Nephron progenitor cell (in vitro differentiated cells): ENCODE results near the gene MAGI1.

Experiments
- DNase-seq: peaks from one replicate; pipeline ENCODE4 v3.0.0; 2021
- H3K27ac Mint-ChIP-seq: 2 replicates; pipeline ENCODE4 v1.8.0; 2021; ENCODE audit warnings: mild to moderate bottlenecking, moderate library complexity, mixed read lengths
- H3K27me3 Mint-ChIP-seq: 2 replicates; pipeline ENCODE4 v1.8.0; 2021; ENCODE audit warnings: mild to moderate bottlenecking, low read depth, mixed read lengths; ENCODE audit not compliant: poor library complexity
- H3K36me3 Mint-ChIP-seq: 2 replicates; pipeline ENCODE4 v1.8.0; 2021; ENCODE audit warnings: low read depth, mixed read lengths
- H3K4me1 Mint-ChIP-seq: 2 replicates; pipeline ENCODE4 v1.8.0; 2021; ENCODE audit warnings: mixed read lengths
- H3K4me3 Mint-ChIP-seq: 2 replicates; pipeline ENCODE4 v1.8.0; 2021; ENCODE audit warnings: mild to moderate bottlenecking, moderate library complexity, mixed read lengths
- H3K9me3 Mint-ChIP-seq: 2 replicates; pipeline ENCODE4 v1.8.0; 2021; ENCODE audit warnings: mild to moderate bottlenecking, moderate library complexity, mixed read lengths
- CTCF ChIP-seq: fragments of 200-600 bp; sonication (generic); IDR thresholded peaks from 2 replicates; pipeline ENCODE4 v1.5.0; 2021; ENCODE audit warnings: antibody characterized with exemption

MAGI1 gene

GRCh38 chr3:65988411-65989180, 50.1 kb downstream of the MAGI1 start:
- no peak overlapping the region for H3K4me3 Mint-ChIP-seq
- H3K9me3 Mint-ChIP-seq: no peaks in the 10 kb centered on the region
- TF ChIP-seq CTCF: no peak
- peaks cover 5% of the 10 kb centered on the region for H3K4me1 Mint-ChIP-seq
- peak overlapping the region; percentile 35 for H3K27ac Mint-ChIP-seq
- peaks cover 8% of the 10 kb centered on the region for H3K27me3 Mint-ChIP-seq
- no peak for DNase-seq
- H3K36me3 Mint-ChIP-seq: peaks cover 4% of the 10 kb centered on the region

GRCh38 chr3:65986285-65986684, 52.4 kb downstream of the MAGI1 start:
- Mint-ChIP-seq H3K36me3 (peaks cover under 1% of the 10 kb centered on the region), H3K27me3 (peaks cover 3% of the 10 kb centered on the region), H3K4me3 (no peak overlapping the region), H3K27ac (no peak overlapping the region), H3K9me3 (no peaks in the 10 kb centered on the region), H3K4me1 (peaks cover 5% of the 10 kb centered on the region)
- DNase-seq: no peak
- no peak for TF ChIP-seq CTCF

GRCh38 chr3:65984975-65985374, 53.7 kb downstream of the MAGI1 start:
- H3K27ac Mint-ChIP-seq: no peak overlapping the region
- no peak overlapping the region for H3K4me3 Mint-ChIP-seq
- H3K27me3 Mint-ChIP-seq: peaks cover 3% of the 10 kb centered on the region
- no peak for DNase-seq
- H3K4me1 Mint-ChIP-seq: peaks cover 3% of the 10 kb centered on the region
- no peaks in the 10 kb centered on the region for H3K9me3 Mint-ChIP-seq
- H3K36me3 Mint-ChIP-seq: no peaks in the 10 kb centered on the region
- TF ChIP-seq CTCF: no peak

DNA sequence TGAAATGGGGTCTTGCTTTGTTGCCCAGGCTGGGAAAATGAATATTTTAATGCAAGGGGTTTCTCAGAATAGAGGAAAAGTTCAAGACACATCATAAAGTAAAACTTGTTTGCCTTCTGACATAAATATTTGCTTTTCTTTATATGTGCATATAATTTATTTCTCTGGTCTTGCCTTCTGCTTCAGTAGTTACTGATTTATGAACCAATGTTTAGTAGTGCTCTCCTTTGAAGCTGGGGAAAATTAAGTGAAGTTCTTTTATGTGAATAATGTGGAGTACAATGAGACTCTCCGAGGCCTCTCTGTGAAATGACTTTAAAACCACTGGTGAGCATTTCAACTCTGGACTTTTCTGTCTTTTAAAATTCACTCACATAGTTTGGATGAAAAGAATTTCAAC, 55.6 kb downstream of the MAGI1 start:
- no peak for TF ChIP-seq CTCF
- Mint-ChIP-seq H3K27ac (no peak overlapping the region), H3K36me3 (no peaks in the 10 kb centered on the region), H3K9me3 (no peaks in the 10 kb centered on the region), H3K4me3 (no peak overlapping the region), H3K4me1 (peaks cover 9% of the 10 kb centered on the region), H3K27me3 (peaks cover 3% of the 10 kb centered on the region)
- no peak for DNase-seq

DNA sequence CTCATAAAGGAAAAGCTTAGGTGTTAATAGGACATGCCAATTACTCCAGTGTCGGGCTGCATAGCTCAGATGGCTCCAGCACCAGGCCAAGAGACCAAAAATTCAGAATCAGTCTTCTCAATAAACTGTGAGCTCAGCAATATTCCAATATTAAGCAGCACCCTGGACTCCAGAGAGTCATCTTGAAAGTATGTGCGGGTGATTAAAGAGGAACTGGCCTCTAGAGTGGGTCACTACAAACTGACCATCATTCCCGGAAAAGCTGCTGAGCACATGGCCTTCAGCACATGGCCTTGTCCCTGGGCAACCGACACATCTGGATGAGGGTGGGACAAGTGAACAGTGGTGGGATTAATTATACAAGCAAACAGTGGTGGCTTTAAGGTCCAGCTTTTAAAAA, 59.0 kb downstream of the MAGI1 start:
- TF ChIP-seq CTCF: no peak
- H3K27ac Mint-ChIP-seq: peak overlapping the region; percentile 57
- H3K9me3 Mint-ChIP-seq: peaks cover under 1% of the 10 kb centered on the region
- peaks cover 14% of the 10 kb centered on the region for H3K4me1 Mint-ChIP-seq
- no peak for DNase-seq
- peaks cover 26% of the 10 kb centered on the region for H3K36me3 Mint-ChIP-seq
- no peak overlapping the region for H3K4me3 Mint-ChIP-seq
- H3K27me3 Mint-ChIP-seq: peaks cover 4% of the 10 kb centered on the region

GRCh38 chr3:65979162-65979561, 59.6 kb downstream of the MAGI1 start:
- Mint-ChIP-seq H3K9me3 (peaks cover 3% of the 10 kb centered on the region), H3K4me1 (peaks cover 14% of the 10 kb centered on the region), H3K36me3 (peaks cover 32% of the 10 kb centered on the region), H3K27me3 (peaks cover 4% of the 10 kb centered on the region), H3K4me3 (no peak overlapping the region), H3K27ac (no peak overlapping the region)
- no peak for DNase-seq
- TF ChIP-seq CTCF: no peak
